Right renal pelvis (tissue), 4 donors: ENCODE data around the gene STEAP4. TPM values are rescaled to one million over a fixed set of nuclear protein-coding genes. Genes with fewer than 3 reads are reported as not detected.
"Not testable (repeated sequence)": the region's sequence is repeated elsewhere in the genome, so short reads cannot be mapped to it uniquely, and the experiment has no call there.

Source experiments
- DNase-seq, 4 donors: peaks; one replicate each; pipeline ENCODE4 v3.0.0-alpha.2; 2013; ENCODE audit warnings: low read depth in 4 of 4, low spot score in 3 of 4, missing footprints in 1 of 4
- polyA plus RNA-seq, 4 donors: library from polyadenylated mRNA; unstranded; fragments of 120-200 nt; gene quantifications; one replicate each; pipeline ENCODE4 v1.2.1, GENCODE V29; 2013; ENCODE audit not compliant: insufficient read length in 4 of 4

STEAP4 gene
- polyA plus RNA-seq, 4 donors, result 0.12 to 0.31 (median 0.15) TPM

DNA sequence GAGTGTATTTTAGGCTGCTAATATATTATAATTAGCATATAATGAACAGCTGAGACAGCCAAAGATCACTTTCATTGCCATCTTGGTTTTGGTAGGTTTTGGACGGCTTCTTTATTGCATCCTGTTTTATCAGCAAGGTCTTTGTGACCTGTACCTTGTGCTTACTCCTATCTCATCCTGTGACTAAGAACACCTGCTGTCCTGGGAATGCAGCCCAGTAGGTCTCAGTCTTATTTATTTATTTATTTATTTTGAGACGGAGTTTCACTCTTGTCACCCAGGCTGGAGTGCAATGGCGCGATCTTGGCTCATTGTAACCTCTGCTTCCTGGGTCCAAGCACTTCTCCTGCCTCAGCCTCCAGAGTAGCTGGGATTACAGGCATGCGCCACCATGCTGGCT lies 31.8 kb downstream of the STEAP4 start:
- DNase-seq, result not testable (repeated sequence)

DNA sequence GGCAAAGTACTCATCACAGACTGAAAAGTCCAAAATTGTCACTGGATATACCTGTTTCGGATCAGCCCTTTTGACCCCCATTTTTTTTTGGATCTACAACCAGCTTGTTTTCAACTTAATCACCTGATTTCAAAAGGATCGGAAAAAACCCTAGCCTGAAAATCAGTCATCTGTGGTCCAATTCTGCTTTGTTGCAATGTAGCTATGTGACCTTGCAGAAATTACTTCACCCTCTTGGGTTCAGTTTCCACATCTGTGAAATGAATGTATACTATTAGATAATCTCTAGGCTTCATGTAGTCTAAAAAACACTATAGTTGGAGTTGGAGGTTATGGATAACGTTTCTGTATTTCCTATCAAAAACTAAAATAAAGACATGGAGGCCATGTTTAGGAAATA lies 37.1 kb downstream of the STEAP4 start:
- DNase-seq, result no peak

DNA sequence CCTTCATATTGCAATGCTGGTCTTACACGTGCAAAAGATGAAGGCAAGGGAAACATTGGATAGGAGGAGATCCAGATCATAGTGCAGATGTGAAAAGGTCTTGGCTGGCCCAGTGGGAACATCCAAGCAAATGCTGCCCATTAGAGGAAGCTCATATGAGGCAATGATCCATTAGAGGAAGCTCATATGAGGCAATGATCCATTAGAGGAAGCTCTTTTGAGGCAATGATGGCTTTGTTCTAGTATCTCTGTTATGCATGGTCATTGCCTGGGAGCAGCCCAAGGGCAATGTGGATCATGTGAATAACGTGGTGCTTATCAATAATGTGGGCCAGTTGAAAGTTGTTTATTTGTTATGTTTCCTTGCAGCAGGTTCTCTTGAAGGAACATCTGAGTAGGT lies 37.8 kb downstream of the STEAP4 start:
- DNase-seq, result no peak

DNA sequence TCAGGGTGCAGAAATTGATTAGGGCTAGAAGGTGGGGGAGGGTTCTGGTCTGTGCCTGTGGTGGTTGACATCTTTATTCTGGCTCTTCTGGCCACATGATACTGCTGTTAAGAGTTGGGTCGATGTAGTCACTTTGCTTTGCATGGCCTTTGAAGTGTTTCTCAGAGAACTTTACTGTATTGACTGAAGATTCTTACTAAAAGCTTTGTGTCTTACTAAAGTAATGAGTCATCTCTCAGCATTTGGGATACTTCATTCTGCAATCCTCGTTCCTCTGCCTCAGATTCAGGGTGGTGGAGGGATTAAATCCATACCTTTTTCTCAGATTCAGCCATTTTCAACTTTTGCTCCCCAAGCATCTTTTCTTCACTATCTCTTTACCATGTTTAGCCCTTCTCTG lies 38.6 kb downstream of the STEAP4 start:
- no peak for DNase-seq

DNA sequence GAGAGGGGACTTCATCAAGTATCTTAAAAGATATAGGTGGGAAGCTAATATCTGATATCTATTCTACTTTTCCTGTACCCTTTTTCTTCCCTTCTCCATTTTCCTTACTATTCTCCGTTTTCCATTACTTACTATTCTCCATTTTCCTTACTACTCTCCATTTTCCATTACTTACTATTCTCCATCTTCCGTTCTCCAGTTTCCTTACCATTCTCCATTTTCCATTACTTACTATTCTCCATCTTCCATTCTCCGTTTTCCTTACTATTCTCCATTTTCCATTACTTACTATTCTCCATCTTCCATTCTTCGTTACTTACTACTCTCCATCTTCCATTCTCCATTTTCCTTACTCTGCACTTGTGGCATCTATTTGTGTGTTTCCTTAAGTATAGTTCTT lies 39.3 kb downstream of the STEAP4 start:
- DNase-seq, result no peak

DNA sequence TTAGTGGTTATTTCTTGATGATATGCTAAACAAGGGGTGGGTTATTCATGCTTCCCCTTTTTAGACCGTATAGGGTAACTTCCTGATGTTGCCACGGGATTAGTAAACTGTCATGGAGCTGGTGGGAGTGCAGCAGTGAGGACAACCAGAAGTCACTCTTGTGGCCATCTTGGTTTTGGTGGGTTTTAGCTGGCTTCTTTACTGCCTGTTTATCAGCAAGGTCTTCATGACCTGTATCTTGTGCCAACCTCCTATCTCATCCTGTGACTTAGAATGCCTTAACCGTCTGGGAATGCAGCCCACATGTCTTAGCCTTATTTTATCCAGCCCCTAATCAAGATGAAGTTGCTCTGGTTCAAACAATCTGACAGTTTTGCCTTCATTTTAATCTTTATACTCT lies 41.7 kb downstream of the STEAP4 start:
- DNase-seq, result not testable (repeated sequence)

DNA sequence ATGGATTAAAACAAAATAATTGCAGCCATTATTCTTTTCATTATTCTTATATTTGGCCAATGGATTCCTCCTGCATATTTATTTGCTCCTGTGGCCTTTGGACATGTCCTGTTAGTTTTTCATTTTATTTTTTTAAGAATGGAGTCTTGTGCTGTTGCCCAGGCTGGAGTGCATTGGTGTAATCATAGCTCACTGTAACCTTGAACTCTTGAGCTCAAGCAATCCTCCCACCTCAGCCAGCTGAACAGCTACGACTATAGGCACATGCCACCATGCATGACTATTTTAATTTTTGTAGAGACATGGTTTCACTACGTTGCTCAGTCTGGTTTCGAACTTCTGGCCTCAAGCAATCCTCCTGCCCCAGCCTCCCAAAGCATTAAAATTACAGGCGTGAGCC lies 44.1 kb downstream of the STEAP4 start:
- DNase-seq, result no peak

- DNase-seq, result no peak
Measured at GRCh38 chr7:88260719-88261118, 46.0 kb downstream of the STEAP4 start.

- no peak for DNase-seq
Measured at GRCh38 chr7:88259656-88260380, 46.9 kb downstream of the STEAP4 start.

DNA sequence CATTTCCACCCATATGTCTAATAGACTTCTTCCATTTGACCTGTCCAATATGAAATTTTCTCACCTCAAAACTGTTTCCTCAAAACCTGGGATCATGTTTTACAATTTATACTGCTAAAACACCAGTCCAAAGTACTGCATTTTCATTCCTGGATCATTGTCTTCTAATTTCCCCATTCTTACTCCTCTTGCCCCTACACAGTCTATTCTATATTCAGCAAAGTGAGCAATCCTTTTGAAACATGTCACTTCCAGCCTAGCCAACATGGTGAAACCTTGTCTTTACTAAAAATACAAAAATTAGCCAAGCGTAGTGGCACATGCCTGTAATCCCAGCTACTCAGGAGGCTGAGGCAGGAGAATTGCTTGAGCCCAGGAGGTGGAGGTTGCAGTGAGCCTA lies 48.4 kb downstream of the STEAP4 start:
- DNase-seq, result not testable (repeated sequence)

GRCh38 chr7:88256906-88257305 lies 49.8 kb downstream of the STEAP4 start:
- DNase-seq, result no peak

DNA sequence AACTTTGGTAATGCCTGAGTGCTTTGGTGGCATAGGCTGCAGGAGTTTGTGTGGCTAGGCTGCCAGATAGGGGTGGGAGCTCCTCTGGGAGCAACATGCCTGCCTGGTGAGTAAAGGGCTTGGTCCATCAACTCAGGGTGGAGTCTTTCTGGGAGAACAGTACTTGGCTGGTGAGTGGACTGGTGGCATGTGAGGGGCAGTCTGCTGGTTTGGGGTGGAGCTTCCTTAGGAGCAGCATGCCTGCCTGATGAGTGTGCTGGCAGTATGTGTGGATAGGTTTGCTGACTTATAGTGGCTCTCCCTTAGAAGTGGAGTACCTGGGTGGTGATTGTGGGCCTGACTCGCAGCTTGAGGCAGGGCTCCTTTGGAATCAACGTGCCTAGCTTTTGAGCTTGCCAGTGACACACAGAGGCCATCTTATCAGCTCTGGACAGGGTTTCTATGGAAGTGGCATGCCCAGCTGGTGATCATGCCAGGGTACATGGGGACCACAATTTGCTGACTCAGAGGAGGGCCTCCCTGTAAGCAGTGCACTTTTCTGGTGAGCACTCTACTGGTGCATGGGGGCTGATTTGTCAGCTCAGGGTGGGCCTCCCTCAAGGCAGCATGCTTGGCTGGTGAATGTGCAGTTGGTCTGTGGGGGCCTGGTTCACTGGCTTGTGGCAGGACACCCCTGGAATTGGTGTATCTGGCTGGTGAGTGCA lies 51.8 kb downstream of the STEAP4 start:
- no peak for DNase-seq

- DNase-seq, result no peak
Measured at GRCh38 chr7:88253640-88254039, 53.1 kb downstream of the STEAP4 start.

DNA sequence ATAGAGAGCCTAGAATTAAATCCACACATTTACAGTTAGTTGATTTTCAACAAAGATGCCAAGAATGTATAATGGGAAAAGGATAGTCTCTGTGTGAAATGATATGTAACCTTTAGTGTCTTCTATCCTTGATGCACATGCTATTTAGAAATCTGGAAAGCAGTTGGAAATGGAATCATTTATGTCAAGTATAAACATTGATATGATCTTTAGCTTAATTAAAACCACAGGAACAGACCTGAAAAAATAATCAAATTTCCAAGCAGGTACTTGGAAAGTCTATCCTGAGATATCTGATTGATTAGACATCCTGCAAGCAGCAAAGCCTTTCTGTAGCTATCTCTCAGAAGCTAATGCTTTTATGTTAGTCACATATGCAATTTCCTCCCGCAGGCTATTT lies 62.4 kb downstream of the STEAP4 start:
- no peak for DNase-seq

GRCh38 chr7:88243345-88243909 lies 63.3 kb downstream of the STEAP4 start:
- DNase-seq, result peak in 2 of 4 donors; percentile 23 to 31

- no peak for DNase-seq
Measured at GRCh38 chr7:88239852-88240251, 66.8 kb downstream of the STEAP4 start.

DNA sequence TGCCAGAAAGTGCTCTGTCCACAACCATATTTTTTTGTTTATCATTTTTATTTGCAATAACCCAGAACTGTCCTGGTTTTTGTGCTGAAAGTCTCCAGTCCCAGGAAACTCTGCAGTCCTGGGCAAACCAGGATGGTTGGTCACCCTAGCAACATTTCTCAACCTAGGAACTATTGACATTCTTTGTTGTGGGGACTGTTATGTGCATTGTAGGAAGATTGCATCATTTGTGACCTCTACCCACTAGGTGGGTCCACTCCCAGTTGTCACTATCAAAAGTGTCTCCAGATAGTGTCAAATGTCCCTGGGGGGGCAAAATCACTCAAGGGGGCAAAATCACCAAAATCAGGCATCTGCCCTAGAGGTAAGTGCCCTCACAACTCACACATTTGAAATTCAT lies 72.9 kb downstream of the STEAP4 start:
- DNase-seq, result no peak

DNA sequence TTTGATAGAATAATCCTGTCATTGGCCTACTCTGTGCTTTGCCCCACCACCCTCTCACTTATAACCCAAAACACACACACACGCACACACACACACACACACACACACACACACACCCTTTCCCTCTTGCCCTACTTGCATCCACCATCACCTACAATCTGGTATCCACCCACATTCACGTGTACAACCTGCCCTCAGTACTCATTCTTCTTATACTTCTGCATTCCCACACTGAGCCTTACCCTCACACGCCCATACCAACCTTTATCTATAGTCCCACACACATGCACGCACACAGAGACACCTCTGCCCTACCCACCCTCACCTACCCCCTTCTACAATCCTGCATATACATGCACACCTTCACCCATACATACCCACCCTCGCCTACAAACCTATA lies 76.0 kb downstream of the STEAP4 start:
- no peak for DNase-seq

DNA sequence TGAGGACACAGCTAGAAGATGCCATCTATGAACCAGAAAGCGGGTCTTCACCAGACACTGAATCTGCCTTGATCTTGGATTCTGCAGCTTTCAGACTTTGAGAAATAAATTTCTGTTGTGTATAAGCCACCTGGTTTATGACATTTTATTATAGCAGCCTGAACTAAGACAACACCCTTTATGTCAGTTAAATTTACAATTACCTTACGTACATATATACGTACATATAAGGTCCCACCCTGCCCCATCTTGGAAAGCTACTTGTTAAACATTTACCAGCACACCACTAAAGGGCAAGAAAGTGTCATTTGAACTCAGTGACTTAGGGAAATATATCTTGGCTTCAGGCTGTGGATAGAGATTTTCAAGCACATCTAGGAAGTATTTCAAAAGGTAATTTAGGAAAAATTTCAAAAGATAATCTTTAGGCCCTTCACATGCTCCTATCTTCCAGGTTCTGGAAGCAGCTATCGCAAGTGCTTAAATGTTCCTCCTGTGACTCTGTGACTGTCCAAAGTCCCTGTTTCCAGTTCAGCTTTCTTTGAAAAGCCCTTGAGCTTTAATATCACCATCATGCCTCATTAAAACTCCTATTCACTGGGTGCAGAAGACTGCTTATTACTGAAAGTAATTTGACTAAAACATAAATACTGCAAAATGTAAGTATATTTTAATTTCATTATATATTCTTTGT lies 77.2 kb downstream of the STEAP4 start:
- no peak for DNase-seq

DNA sequence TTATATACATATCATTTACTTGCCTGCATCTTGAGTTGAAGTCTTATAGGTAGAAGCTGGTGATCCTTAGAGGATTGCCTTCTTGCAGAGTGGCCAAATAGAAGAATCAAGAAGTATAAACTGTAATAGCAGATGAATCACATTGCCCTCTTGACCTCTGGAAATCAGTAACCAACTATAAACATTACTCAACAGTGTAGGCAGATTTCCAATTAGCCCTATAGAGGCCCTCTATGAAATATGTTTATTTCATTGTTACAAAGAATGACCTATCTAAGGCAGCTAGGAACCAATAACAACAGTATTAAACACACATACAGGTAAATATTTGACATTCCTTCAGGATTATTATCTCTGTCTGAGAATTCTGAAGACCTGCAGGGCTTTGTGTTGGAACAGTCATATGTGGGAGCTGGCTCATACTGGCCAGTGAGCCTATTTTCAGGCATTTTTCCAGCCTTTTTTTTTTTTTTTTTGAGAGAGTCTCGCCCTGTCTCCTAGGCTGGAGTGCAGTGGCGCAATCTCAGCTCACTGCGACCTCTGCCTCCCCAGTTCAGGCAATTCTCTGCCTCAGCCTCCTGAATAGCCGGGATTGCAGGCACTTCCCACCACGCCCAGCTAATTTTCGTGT lies 79.7 kb downstream of the STEAP4 start:
- DNase-seq, result no peak

DNA sequence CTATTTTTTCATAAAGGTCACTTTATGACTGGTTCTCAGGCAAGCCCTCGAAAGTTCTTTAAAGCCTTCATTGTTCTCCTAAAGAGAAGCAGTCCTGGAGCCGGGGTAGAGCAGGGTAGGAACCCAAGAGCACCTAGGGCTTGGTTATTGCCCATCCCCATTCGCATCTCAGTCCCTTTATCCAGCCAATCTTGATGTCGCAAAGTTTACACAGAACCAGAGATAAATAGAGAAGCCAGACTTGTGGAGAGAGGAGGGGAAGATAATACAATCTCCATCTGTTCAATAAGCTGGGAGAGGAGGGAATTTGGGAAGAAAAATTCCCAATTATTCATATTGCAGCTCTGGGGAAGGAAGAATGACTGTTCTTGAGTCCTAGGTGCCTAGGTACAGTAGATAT lies 80.5 kb downstream of the STEAP4 start:
- no peak for DNase-seq
